GM19438 (cell line): ENCODE results near the gene NUMA1.

Source experiments
- ATAC-seq: cut with Tn5 transposase; IDR thresholded peaks from one replicate; pipeline ENCODE4 v1.9.1; 2021; ENCODE audit warnings: low read depth; ENCODE audit not compliant: unreplicated experiment

NUMA1 gene

DNA sequence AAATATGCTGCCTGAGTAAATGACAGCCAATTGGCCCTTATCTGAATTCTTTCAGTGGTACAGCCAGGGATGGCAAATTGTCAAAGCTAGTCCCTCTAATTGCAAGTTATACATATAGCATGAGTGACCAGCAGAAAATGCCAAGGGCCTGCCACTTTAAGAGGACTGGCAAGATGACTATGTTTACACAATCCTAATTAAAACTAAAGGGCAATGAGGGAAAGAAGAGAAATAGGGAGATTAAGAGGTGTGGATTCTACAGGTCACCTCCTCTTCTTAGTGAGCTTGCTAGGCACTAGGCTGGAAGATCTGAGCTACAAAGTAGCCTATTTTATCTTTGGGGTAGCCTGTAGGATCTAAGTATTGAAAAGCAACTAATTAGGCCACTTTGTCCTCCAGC lies 13.5 kb downstream of the NUMA1 start:
- no peak for ATAC-seq

DNA sequence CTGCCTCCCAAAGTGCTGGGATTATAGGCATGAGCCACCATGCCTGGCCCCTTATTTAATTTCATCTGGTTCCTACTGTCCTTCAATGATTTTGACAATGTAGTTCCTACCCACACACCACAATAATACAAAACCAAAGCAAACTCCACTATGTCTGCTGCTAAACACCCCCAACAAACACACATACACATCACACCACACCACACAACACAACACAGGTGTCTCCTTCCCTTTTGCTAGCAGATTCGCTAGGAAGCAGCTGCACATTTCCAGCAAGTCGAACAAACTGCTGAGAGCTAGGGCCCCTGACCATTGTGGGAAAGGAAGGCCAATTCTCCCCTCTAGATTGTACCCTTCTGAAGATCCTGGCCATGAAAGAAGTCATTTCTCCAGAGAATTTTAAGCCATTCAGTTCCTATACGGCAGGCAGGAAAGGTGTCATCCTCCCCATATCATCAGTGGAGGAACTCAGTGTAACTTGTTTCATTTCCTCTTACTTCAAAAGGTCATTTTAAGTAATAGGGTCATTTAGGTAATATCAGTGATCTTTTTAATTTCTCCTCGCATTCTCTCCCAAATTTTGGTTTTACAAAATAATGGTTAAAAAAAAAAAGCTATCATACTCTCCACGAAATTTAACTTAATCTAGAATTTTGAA lies 18.5 kb downstream of the NUMA1 start:
- ATAC-seq: no peak

DNA sequence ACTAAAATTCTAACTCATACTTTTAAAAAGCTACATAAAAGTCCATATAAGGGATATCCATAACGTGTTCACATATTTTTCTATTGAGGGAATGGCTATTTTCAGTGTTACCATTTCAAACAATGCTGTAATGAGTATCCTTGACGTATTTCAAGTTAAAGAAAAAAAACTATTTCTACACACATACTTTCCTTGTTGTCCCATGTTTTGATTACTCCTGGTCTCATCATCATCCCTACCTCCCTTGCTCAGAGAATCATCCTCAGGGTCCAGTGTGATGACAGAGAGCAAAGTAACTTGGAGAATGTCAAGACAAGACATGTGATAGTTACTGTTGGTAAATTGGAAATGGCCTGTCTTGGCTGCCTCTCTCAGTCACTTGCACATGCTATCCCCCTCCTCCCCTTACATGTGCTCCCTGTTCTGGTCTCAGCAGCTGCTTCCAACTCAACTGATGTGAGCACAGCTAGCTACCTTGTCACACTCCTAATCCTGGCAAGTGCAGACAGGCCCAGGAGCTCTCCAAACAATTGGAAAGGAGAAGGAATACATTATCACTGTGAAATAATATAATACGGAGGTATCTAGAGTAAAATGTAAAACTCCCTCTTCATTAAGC lies 21.8 kb downstream of the NUMA1 start:
- no peak for ATAC-seq

DNA sequence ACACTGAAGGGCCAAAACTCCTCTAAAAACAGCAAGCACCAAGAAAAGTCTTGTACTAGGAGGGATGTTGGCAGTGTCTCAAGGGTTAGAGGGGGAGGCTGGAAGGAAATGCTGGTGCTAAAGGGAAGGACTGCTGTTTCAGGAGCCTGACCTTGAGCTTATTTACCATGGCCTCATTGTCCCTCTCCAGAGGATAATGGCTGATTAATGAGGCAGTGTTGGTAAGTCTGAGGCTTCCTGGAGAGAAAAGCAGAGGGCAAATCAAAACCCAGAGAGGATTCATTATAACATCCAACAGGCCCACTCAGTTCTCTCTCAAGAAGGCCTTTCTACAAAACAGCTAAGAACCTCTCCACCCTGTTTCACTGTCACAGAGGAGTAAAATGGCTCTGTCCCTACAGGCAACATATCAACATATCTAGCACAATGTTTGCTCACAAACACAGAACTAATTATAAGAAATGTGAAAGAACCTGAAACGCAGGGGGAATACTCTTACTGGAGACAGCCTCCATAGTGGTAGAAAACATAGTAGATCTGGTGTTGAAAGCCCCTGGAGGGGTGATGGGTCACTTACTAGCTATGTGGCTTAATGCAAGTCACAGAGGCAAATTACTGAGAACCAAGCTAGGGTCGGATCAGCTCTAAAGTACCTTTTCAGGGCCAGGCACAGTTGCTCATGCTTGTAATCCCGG lies 31.4 kb downstream of the NUMA1 start:
- no peak for ATAC-seq

DNA sequence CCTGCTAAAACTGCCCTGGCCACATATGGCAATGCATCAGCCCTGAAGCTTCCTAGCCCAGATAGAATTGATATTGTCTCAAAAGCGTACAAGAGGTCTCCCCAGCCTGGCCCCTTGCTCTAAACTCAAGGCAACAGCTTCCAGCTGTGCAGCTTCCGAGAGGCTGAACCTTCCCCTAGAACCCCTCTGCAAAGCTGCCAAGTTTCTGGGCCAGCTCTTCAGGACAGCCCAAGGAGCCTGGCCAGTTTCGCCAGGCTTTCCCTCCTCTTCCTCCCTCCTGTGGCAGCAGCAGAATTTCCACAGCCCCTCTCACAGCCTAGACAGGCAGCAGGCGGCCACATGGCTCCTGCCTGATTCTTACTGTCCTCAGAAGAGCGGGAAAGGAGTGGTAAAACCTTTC lies 34.5 kb downstream of the NUMA1 start:
- no peak for ATAC-seq

DNA sequence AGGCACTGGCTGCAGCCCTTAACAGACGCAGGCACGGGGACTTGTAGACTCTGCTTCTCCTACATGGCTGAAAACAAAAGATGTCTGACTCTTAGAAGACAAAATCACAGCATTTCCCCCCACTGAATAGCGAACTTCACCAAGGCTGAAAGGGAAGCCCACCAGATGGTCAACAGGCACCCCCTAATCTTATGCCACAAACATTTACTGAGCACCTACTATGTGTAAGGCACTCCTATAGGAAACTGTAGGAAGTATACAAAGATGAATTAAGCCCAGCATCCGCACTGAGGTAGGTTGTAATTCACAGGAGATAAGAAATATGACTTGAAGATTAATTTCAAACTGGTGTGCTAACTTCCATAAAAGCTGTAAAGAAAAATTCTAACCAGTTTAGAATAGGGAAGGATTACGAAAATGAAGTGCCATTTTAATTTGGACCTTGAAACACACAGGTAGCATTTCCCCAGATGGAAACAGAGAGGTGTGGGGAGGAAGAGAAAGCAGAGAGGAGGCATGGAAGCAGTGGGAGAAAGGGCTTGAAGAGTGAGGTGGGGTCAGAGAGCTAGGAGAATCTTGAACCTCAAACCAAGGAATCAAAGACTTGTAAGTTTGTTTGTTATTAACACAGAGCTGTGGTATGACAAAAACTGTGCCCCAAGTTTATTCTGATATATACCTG lies 38.1 kb downstream of the NUMA1 start:
- ATAC-seq: peak; percentile 16

DNA sequence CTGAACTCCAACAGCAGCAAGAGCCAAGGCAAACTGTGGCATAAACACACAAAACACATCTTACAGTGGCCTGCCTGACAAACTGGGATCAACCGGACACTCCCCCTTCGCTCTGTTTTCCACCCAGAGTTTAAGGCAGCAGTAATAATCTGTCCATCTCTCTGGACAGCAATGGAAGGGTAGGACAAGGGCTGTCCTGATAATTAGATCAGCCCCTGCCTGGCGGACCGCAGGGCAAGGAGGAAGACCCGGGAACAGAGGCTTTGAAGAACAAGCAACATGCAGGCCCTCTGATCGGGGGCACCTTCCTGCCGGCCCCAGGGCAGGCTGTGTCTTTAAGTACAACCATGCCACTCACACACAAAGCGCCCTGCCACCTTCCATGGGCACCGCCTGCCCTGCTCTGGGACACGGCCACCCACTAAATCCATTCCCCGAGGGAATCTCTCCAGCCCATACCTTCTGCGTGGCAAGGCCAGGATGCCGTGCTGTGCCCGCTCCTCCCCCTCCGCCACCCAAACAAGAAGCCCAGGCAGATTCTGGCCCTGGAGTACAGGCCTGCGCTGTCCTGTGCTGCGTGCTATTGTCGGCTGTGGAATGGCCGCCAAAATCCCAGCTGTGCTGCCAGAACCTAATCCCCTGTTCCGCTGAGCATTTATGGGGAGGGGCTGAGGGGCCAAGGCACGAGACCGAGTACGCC lies 38.8 kb downstream of the NUMA1 start:
- ATAC-seq: peak; percentile 44

DNA sequence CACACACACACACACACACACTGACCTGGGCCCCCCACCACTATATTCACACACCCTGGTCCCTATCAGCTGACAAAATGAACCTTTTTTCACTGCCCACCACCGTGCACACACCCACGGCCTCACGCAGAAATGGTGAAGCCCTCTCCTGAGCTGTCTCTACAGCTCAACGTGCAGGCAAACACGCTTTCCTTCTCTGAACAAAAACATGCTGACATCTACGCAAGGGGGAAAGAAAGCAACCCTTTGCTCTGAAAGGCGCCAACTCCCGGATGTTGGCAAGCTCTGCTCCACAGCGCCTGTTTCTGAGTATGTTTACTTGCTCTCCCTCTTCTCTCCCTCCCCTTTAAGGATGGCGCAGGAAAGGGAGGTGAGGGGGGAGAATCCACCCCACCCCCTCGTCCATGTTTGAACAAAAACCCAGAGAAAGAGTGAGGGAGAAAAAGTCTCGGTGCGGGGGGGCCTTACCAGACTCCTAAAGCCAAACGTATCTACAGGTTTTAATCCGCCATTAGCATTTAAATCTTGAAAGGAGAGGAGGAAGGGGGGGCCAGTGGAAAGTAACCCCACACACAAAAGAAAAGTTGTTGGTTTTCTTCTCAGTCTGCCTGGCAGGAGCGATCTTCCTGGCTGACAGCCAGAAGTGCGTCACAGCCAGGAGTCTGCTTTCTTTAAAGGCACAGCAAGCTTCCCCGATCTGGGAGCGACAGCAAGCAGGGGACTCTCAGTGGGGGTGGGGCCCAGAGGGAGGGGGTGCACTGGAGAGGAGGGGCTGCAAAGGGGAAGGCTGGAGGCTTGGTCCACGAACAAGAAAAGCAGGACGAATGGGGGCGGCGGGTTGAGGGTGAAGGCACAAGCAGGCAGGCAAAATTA lies 39.6 kb downstream of the NUMA1 start:
- ATAC-seq: peak; percentile 55

DNA sequence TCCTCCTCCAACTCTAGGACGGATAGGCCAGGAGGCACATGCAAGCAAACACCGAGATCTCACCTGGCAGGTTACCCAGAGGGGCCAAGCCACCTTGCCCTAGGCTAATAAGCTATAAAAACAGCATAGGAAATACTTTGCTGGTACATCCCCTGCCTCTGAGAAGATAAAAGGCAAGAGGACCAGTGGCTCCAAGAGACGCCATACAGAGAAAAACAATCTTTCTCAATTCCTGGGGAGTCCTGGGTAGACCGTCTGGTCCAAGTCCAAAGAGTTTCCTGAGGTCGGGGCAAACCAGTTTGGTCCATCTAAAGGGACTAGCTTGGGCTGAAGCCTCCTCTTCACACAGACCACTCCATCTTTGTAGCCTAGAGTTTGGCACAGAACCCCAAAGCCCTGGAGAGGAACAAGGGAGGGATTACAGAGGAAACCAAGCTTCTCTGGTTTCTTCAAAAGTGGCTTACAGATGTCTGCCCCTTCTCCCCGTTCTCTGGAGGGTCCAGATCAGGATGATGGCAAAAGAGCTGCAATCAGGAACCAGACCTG lies 40.4 kb downstream of the NUMA1 start:
- ATAC-seq: no peak

DNA sequence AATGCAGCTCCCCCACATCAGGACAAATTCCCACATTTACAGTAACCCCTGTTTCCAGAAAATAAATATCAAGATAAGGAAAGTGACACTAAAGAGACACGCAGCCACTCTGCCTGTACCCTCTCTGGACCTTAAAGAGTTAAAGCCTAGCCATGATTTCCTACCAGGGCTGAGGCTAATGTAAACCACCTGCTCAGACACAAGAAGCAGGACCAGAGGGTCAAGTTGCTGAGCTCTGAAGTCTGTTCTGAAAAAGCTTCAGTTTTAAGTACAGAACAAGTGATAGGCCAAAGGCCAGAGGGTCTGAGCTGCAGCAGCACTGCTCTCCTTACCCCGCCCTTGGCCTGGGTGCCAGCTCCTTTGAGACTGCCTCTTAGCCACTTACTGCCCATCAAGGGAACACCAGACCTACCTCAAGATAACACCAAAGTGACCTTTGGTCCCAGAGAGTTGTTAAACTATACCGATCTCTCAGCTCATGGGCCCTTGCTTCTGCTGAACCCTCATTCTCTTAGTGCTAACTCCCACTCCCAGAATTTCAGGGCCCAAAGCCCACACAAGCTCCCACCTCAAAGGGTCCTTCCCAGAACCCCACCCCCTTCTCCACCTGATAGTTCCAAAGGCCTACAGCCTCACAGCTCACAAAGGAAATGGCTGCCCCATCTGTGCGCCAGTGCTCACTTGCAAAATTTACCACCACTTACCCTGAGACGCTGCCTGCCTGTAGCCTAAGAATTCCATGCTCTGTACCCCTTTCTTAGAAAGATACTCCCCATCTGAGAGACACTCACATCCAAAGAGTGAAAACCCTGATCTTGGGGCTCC lies 41.1 kb downstream of the NUMA1 start:
- ATAC-seq: no peak

DNA sequence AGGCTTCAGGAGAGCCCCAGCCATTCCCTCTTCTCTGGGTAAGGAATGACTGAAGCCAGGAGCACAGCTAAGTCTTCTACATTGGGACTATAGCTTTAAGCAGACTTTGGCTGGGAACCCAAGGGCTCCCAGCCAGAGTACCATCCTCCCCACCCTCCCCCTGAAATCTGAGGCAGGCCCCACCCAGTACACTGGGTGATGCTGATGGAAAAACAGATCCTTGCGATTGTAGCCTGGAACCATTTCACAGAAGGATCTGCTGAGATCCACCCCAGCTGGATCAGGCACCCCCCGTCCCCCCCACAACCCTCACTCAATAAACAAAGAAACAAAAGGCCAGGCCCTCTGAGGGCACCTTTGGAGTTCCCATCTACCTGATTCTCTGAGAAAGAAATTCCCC lies 41.9 kb downstream of the NUMA1 start:
- ATAC-seq: no peak

DNA sequence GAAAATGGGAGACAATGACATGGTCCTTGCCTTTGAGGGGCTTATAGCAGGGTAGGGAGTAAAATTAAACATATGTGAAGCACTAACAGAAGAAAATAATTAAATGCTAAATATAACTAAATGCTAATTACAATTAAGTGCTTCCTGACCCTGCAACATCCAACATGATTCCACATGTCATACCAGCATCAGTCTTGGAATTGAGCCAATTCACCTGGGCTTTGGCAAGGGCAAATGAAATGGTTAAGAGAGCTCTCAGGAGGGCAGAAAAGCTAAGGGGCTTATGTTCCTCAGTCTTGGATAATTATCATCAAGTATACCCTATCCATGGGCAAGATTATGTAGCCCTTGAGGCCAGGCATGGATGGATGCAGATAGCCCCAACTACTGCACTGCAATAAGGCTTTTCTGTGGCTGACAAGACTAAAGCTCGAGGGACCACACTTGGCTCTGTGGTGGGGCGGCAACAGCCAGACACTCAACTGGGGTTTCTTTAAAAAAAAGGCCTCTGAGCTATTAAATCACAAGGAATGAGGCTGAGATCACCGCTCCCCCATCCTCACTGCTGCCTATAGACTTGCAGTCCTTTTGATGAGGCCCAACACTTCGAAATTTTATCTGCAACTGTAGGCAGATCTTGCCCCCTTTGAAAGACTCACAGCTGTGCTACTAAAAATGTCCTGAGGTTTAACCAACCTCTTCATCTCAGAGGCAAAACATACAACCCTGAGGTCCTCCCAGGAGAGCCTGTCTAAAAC lies 42.6 kb downstream of the NUMA1 start:
- ATAC-seq: no peak

DNA sequence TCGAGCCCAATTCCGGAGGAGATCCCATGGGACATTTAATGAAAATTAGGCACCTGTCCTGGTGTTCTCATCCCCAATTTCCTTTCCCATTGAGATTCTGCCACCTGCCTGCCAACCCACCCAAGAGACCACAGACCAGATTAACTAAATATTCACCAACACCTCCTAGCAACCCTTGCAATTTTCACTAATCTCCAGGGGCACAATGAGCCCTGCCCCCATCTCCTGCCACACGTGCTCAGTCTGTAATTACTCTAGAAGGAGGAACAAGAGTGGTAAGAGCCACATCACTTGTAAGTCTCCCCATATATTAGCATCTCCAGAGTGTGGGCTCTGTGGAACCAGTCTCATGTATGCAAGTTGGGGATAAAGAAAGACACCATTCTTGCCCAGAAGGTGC lies 43.7 kb downstream of the NUMA1 start:
- ATAC-seq: no peak

DNA sequence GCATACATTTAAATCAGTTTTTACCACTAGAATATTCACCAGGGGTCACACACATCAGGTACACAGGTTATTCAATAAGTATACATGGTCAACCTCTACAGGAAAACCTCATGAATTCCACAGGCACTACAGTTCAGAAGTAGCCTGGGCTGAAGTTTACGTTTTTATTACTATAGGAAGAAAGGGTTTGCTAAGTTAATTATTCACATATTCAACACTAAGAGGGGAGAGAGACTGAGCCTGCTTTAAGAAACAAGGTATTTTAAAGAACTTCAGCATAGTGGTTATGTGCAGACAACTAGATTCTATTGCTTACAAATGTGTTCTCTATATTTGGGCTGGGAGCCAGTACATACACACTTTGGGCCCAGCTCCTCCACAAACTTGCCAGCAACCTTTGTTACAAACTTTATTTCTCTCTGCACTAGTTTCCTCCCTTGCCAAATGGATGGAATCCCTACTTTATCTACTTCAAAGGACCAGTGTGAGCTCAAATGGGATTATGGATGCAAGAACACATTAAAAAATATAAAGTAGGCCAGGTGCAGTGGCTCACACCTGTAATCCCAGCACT lies 49.8 kb downstream of the NUMA1 start:
- ATAC-seq: no peak

DNA sequence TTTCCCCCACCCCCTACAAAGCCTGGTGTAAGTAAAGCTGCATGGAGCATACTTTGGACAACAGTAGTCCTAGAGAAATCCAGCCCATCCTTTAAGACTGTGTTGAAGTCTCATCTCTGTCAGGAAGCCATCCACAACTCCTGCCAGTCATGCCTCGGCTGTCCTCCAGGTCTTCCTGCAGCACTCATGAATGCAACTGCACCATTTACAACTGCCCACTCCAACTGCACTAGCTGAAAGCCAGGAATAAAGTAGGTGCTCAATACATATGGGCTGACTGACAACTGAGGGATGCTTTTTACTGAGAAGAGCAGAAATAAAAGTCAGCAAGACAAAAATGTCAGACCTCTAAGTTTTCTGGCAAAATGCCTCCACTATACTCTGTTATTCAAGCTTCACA lies 54.3 kb downstream of the NUMA1 start:
- no peak for ATAC-seq

DNA sequence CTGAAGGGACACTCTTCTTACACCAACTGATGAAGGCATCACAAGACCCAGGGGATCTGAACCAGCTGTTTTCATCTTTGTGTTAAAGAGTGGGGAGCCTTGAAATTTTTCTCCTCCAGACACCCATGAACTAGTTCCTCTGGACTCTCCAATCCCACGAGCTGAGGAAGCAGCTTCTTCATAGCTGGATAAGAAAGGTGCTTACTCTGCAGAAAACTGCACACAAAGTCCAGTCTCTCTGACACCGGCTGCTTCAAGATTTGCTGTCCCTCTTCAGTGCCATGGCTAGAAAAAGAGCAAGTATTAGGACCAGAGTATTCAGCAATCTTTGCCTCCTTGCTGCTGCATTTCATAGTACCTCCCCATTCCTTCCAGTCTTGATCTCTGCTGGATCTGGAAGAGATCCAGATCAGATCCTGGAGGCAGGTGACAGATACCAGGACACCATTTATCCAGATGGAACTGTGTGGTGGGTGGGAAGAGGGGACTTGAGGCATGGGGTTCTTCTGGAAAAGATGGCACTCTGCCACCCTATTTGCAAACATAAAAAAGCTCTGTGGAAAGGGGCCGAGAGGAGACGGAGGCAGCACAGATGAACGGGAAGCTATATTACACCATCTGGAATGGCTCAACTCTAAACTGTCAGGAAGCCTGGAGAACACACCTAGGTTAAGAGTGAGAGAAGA lies 56.1 kb downstream of the NUMA1 start:
- no peak for ATAC-seq

DNA sequence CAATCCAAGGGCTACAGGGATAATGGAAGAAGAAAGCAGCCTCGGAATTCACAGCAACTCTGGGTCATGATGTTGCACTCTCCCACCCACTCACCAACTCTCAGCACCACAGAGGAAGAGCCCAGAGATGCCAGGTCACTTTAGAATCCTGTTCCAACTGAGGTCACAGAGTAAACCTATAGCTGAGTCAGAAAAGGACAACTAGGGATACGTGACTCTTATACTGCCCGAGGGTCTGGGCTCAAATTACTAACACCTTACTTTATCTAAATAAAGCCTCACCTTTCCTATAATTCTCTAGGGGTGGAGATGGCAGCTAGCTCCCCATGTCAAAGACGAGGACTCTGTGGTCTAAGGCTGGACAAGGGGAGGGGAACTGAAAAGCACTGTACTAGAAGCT lies 57.0 kb downstream of the NUMA1 start:
- ATAC-seq: no peak
